Tibial nerve (tissue), 4 donors: Measurements from ENCODE around the gene NNAT.
A peak's percentile ranks its signal among the peaks of the same experiment; 100 is the strongest.

Experiments
- CTCF ChIP-seq, 5 experiments: fragments of 200-600 bp in 3 of 5; fragments of 450-650 bp in 2 of 5; sonication (generic) in 3 of 5; IDR thresholded peaks; one replicate each; pipeline ENCODE4 v1.5.1; 2016 to 2019; ENCODE audit warnings: antibody characterized with exemption in 5 of 5, mild to moderate bottlenecking in 3 of 5, moderate library complexity in 2 of 5
- EP300 ChIP-seq, 2 donors: sonication (generic); formaldehyde crosslinking; IDR thresholded peaks; one replicate each; pipeline ENCODE4 v1.6.1; 2017; ENCODE audit warnings: antibody characterized with exemption in 2 of 2, mild to moderate bottlenecking in 1 of 2
- POLR2A ChIP-seq, 2 donors: fragments of 450-650 bp; IDR thresholded peaks; one replicate each; pipeline ENCODE4 v1.6.1; 2017; ENCODE audit warnings: antibody characterized with exemption in 2 of 2, mild to moderate bottlenecking in 2 of 2, moderate library complexity in 2 of 2

DNA sequence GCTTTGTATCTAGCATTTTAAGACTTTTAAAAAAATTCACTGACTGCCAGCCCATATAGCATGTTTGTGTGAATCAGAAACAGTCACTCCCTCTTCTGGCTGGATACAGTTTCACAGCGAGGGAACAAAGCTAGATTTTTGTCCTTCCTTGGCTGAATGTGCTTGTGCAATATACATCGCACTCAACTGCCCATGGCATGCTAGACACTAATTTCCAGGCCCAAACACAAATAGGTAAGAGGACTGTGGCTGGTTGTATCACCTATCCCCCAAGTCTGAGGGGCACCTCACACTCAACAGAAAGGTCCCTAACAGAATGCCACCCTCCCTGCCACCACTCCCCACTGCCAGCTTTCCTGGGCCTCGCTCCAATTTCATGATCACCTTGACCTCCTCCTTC, 22.8 kb downstream of the NNAT start:
- peak in 2 of 5 experiments; percentile 4 to 9 for TF ChIP-seq CTCF (IDR thresholded peaks at IDR 0.05)
- TF ChIP-seq EP300 (IDR thresholded peaks at IDR 0.05), result no peak
- no peak for TF ChIP-seq POLR2A (IDR thresholded peaks at IDR 0.05)
